NCI-H446 (cell line): Measurements from ENCODE around the gene DUSP1.

Source experiments
- DNase-seq, 2 experiments: peaks; one replicate each; lab custom pipeline; 2025; lab: John Stamatoyannopoulos, UW

Gene DUSP1

DNA sequence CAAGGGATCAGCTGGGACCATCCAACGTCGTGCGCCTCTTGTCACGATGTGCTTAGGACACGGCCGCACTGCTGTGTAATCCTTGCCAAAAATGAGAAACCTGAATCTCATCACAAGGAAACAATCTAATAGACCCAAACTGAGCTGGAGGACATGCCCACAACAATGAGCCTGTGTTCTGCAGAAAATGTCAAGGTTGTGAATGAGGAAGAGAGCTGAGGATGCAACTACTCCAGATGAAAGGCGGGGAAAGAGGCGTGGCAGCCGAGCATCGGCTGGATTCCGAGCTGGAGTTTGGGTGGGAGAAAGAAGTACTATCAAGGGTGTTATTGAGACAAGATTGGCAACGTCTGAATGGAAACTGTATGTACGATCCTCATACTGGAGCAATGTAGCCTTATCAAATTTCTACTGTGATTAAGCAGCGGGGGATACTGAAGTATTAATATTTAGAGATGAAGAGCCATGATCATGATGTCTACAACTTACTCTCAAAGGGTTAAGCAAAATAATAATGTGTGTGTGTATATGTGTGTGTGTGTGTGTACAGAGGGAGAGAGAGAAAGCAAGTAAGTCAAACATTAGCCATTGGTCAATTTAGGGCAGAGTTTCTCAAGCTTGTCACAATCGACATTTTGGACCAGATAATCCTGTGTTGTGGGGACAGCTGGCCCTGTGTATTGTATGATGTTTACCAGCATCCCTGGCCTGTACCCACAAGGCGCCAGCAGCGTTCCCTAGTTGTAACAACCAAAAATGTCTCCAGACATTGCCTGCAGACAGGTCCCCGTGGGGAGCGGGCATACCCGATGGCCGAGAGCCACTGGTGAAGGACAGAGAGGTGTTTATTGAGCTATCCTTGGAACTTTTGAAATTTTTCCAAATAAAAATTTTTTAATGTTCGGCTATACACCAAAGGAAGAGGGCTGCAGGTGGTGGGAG lies 46.5 kb downstream of the DUSP1 start:
- DNase-seq: no peak

DNA sequence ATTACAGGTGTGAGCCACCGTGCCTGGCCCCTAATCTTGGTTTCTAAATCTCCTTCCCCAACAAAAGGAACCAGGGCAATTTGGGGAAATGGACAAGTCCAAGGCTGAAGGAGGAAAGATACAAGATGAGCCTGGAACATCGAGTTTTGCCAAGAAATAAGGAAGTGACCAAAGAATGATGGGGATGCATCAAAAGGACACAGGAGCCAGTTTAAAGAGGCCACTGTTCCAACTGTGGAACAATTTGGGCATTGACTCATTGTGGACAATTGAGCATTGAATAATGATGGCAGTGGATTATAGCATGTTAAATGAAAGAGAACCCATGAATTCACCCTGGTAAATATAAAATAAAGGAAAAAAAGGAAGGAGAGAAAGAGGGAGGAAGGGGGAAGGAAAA lies 47.5 kb downstream of the DUSP1 start:
- no peak for DNase-seq

DNA sequence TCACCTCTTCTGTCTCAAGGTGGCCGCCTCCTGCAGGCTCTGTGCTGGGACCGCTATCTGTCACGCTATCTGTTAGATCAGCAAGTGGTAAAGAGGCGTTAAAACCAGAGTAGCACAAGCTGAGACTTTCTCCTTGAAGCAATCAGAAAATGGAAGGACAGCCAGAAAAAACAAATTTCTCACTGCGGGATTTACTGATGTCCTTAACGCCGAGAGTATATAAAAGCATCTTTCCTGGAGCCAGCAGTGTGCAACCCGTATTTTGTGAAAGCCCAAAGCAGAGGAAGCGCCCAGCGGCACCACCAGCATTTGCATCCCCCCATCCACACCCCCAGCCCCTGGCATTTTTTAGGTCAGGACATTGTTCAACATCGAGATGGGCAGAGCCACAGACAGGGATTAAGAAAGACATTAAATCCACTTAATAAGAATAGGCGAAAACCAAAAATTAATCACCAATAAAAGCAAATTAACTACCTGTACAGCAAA lies 48.6 kb downstream of the DUSP1 start:
- no peak for DNase-seq

DNA sequence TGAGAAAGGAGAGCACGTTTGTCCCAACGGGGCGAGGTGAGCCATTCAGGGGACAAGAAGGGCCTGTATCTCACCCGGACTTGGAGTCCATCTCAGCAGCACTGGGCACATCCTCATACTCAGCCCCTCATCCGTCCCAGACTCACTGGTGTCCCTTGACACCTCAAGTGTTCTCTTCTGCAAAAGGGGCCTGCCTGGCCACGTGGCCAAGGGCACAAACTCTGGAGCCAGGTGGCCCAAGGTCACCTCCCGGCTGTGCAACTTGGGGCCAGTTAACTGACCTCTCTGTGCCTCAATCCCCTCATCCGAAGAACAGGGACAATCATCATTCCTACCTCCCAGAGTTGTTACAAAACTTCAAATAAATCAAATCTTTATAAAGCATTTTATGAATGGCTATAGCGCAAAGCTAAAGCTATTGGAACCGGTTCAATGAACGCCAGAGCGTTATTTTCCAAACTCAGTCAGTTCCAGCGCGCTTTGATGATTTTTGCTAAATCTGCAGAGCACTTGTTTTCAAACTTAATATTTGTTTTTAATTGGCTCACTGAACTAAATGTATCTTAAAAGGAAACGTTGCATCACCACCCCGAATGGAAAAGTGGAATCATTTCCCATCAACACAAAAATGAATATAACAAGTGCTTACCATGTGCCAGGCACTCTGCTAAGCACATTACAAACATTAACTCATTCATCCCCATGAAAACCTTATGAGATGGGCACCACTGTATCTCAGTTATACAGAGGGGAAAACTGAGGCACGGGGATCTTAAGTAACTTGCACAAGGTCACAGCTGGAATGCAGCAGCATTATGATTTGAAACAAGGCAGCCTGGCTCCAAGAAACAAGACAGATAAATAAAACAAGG lies 49.3 kb downstream of the DUSP1 start:
- no peak for DNase-seq

DNA sequence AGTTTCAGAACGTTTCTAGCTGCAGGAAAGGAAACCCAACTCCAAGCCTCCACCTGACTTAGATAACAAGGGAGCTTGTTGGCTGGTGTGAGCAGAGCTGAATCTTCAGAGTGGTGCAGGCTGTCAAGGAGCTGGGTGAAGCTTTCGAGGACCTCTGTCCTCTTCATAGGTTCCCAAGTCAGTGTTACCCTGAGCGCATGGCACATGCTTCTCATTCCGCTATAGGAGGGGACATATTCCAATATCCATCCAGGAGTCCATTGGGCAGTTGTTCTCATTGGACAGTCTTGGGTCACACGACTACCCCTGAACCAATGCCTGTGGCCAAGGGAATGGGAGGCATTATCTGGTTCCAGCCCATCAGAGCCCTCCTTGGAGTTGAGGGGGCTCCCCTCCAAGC lies 50.3 kb downstream of the DUSP1 start:
- no peak for DNase-seq

DNA sequence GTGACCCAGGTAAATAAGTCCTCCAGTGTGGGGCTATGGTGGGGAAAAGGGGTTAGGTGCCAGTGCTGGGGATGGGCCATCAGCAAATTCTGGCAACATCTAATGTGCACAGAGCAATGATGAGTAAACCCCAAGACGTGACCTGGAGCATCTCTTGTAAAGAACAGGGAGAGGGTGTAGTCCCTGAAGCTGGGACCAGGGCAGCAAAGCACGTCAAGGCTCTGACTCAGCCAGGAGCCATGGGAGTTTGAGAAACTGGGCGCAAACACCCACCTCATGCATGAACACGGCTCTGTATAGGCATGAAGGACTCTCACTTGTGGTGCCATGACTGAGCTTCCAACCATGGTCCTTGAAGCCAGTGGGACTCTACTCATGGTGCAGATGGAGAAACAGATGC lies 51.8 kb downstream of the DUSP1 start:
- DNase-seq: no peak

DNA sequence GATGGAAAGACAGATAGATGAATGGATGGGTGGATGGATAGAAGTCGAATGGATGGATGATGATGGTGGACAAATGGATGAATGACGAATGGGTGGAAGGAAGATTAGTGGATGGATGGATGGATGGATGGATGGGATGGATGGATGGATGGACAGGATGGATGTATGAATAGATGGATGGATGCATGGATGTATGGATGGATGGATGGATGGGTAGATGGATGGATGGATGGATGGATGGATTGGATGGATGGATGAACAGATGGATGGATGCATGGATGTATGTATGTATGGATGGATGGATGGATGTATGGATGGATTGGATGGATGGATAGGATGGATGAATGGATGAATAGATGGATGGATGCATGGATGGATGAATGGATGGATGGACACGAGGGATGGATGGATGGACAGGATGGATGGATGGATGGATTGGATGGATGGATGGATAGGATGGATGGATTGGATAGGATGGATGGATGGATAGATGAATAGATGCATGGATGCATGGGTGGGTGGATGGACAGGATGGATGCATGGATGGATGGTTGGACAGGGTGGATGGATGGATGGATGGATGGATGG lies 52.4 kb downstream of the DUSP1 start:
- DNase-seq: no peak
